Mucosa of descending colon (tissue), 3 donors: ENCODE measurements around the gene KIF6. TPM values are rescaled to one million over a fixed set of nuclear protein-coding genes. Genes with fewer than 3 reads are reported as not detected.

Source experiments
- ATAC-seq: fragments of 200-7000 bp; cut with Tn5 transposase; one replicate; pipeline ENCODE4 v1.9.1; 2020; ENCODE audit warnings: mild to moderate bottlenecking, moderate library complexity
- DNase-seq, 3 donors: peaks; one replicate each; pipeline ENCODE4 v3.0.0-alpha.2; 2020
- H3K36me3 ChIP-seq: fragments of 200-600 bp; one replicate; pipeline ENCODE4 v1.8.0; 2021; ENCODE audit warnings: low read depth, mild to moderate bottlenecking
- H3K4me1 ChIP-seq: fragments of 200-600 bp; one replicate; pipeline ENCODE4 v1.8.0; 2021; ENCODE audit warnings: low read depth, mild to moderate bottlenecking
- H3K4me3 ChIP-seq: fragments of 200-600 bp; one replicate; pipeline ENCODE4 v1.8.0; 2021; ENCODE audit warnings: mild to moderate bottlenecking
- H3K9me3 ChIP-seq: fragments of 200-600 bp; one replicate; pipeline ENCODE4 v1.8.0; 2021; ENCODE audit warnings: mild to moderate bottlenecking
- CTCF ChIP-seq: fragments of 200-600 bp; IDR thresholded peaks from one replicate; pipeline ENCODE4 v1.8.0; 2022; ENCODE audit warnings: antibody characterized with exemption, mild to moderate bottlenecking
- intact Hi-C, 2 donors: fragments of 100-400 bp; cut with DNase I in 1 of 2; cut with micrococcal nuclease in 1 of 2; formaldehyde crosslinking; loops; one replicate each; pipeline versions ENCODE4 v1.11.0 to v1.11.1; 2022; cut with DNase I, micrococcal nuclease
- total RNA-seq, 3 donors: library from RNA; stranded (reverse); fragmentation: NEBNext Ultra II Directional in 2 of 3; extraction: Animal tissue kit (Norgen Biotek cat#: 25700) in 2 of 3; gene quantifications; one replicate each; pipeline versions ENCODE4 v1.2.1 to v1.2.4, GENCODE V29; 2021 to 2023
- donor health status: DM: no; HTN: no; CAD: no; lungs with moderate emphysema.
- donor health status: DM: no; HTN: no; CAD: no.
- donor health status: DM: no; HTN: yes; CAD: no.

Gene KIF6
- total RNA-seq, 3 donors from 2014 or later = 0.24 to 0.85 (median 0.52) TPM

DNA sequence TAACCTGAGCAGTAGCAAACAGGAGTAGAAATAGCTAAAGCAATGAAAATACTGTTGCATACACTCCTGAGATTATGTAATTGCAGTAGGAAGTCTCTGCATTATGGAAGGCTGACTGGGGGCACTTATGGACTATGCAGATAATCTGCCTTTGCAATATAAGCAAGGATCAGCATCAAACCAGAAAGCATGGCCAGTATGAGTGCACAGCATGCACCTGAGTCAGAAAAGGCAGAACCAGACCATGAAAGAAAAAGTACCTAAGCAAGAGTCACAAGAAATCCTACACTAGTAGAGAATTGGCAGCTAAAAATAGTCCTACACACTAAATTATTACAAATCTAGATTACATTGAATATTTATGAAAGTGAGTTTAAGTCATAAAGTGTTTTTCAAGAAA lies 164.3 kb downstream of the KIF6 start:
- intact Hi-C loops = no loop called here
- H3K4me3 ChIP-seq = no peak overlapping the region
- ATAC-seq (no peak), DNase-seq (no peak)
- no peak for TF ChIP-seq CTCF
- no peaks in the 10 kb centered on the region for H3K4me1 ChIP-seq
- H3K9me3 ChIP-seq = no peaks in the 10 kb centered on the region
- no peaks in the 10 kb centered on the region for H3K36me3 ChIP-seq

- ATAC-seq = no peak
- Histone ChIP-seq H3K9me3 (no peaks in the 10 kb centered on the region), H3K4me3 (no peak overlapping the region), H3K36me3 (no peaks in the 10 kb centered on the region), H3K4me1 (no peaks in the 10 kb centered on the region)
- intact Hi-C loops = no loop called here
- DNase-seq = no peak
- no peak for TF ChIP-seq CTCF
These were observed 166.5 kb downstream of the KIF6 start for GRCh38 chr6:39558591-39559190.

DNA sequence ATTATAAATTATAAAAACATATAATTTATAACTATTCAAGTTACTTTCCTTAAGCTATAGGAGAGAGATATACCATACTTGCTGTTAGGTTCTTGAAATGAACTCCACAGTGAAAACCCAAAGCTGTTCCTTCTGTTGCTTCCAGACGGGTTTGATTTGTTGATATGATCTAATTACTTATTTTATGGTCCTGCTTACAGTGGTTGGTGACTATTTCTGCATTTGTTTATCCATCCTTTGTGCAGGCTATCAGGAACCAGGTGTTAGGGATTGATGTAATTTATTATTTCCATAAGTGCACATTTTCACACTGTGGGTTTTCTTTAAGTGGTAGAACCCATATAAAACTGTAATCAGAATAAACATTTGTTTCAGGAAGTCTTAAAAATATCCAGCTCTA lies 167.1 kb downstream of the KIF6 start:
- DNase-seq (no peak), ATAC-seq (no peak)
- intact Hi-C loops = no loop called here
- no peaks in the 10 kb centered on the region for H3K36me3 ChIP-seq
- no peaks in the 10 kb centered on the region for H3K4me1 ChIP-seq
- TF ChIP-seq CTCF = no peak
- no peaks in the 10 kb centered on the region for H3K9me3 ChIP-seq
- no peak overlapping the region for H3K4me3 ChIP-seq

- ATAC-seq = no peak
- intact Hi-C loops = no loop called here
- no peaks in the 10 kb centered on the region for H3K4me1 ChIP-seq
- H3K36me3 ChIP-seq = no peaks in the 10 kb centered on the region
- no peak overlapping the region for H3K4me3 ChIP-seq
- TF ChIP-seq CTCF = no peak
- no peak for DNase-seq
- H3K9me3 ChIP-seq = no peaks in the 10 kb centered on the region
These were observed 170.1 kb downstream of the KIF6 start for GRCh38 chr6:39555136-39555535.

- no peak for TF ChIP-seq CTCF
- ATAC-seq (no peak), DNase-seq (no peak)
- intact Hi-C loops = no loop called here
- H3K36me3 ChIP-seq = no peaks in the 10 kb centered on the region
- no peak overlapping the region for H3K4me3 ChIP-seq
- no peaks in the 10 kb centered on the region for H3K4me1 ChIP-seq
- no peaks in the 10 kb centered on the region for H3K9me3 ChIP-seq
These were observed 171.1 kb downstream of the KIF6 start for GRCh38 chr6:39553860-39554802.
